HEK293T (cell line): ENCODE data around the gene HES2.

ENCODE experiments used
- CTCF ChIA-PET: fragments of 350-600 bp; formaldehyde crosslinking; extraction: SDS; loops from one replicate; lab custom pipeline; 2021; ENCODE audit warnings: antibody characterized with exemption, inconsistent platforms; lab: Yijun Ruan, JAX
- POLR2A ChIA-PET: fragments of 350-600 bp; formaldehyde crosslinking; extraction: SDS; loops from one replicate; lab custom pipeline; 2020; ENCODE audit warnings: antibody characterized with exemption, inconsistent platforms; lab: Yijun Ruan, JAX
- DNase-seq: peaks from one replicate; pipeline ENCODE4 v3.0.0; 2012; ENCODE audit warnings: mixed read lengths; ENCODE audit errors: extremely low spot score
- ARNT ChIP-seq: fragments of 450-650 bp; IDR thresholded peaks from 2 replicates; pipeline ENCODE4 v1.6.1; 2017; ENCODE audit warnings: mild to moderate bottlenecking
- BHLHE40 ChIP-seq: fragments of 450-650 bp; IDR thresholded peaks from 2 replicates; pipeline ENCODE4 v1.6.1; 2016; ENCODE audit warnings: mild to moderate bottlenecking, moderate library complexity, borderline replicate concordance
- CTBP1 ChIP-seq: fragments of 450-650 bp; IDR thresholded peaks from 2 replicates; pipeline ENCODE4 v1.6.1; 2016; ENCODE audit warnings: borderline replicate concordance
- ELF4 ChIP-seq: fragments of 450-650 bp; IDR thresholded peaks from 2 replicates; pipeline ENCODE4 v1.6.1; 2017; ENCODE audit warnings: antibody characterized with exemption
- FOXA1 ChIP-seq: fragments of 450-650 bp; IDR thresholded peaks from 2 replicates; pipeline ENCODE4 v1.6.1; 2016; ENCODE audit warnings: mild to moderate bottlenecking
- FOXK2 ChIP-seq: fragments of 450-650 bp; IDR thresholded peaks from 2 replicates; pipeline ENCODE4 v1.6.1; 2016; ENCODE audit warnings: mild to moderate bottlenecking
- FOXM1 ChIP-seq: fragments of 450-650 bp; IDR thresholded peaks from 2 replicates; pipeline ENCODE4 v1.6.1; 2017; ENCODE audit warnings: mild to moderate bottlenecking, borderline replicate concordance
- HDGF ChIP-seq: fragments of 450-650 bp; IDR thresholded peaks from 2 replicates; pipeline ENCODE4 v1.6.1; 2017; ENCODE audit warnings: antibody characterized with exemption, borderline replicate concordance
- L3MBTL2 ChIP-seq: fragments of 450-650 bp; conservative IDR thresholded peaks from 2 replicates; pipeline ENCODE4 v1.6.1; 2016; ENCODE audit warnings: mild to moderate bottlenecking
- LEF1 ChIP-seq: fragments of 450-650 bp; IDR thresholded peaks from 2 replicates; pipeline ENCODE4 v1.6.1; 2017; ENCODE audit warnings: mild to moderate bottlenecking, borderline replicate concordance
- NFRKB ChIP-seq: fragments of 450-650 bp; IDR thresholded peaks from 2 replicates; pipeline ENCODE4 v1.6.1; 2016; ENCODE audit warnings: mild to moderate bottlenecking, moderate library complexity
- SP1 ChIP-seq: fragments of 450-650 bp; IDR thresholded peaks from 2 replicates; pipeline ENCODE4 v1.6.1; 2017
- SUZ12 ChIP-seq: fragments of 450-650 bp; IDR thresholded peaks from 2 replicates; pipeline ENCODE4 v1.6.1; 2016; ENCODE audit warnings: mild to moderate bottlenecking
- TARDBP ChIP-seq: fragments of 450-650 bp; IDR thresholded peaks from 2 replicates; pipeline ENCODE4 v1.6.1; 2016
- ZNF384 ChIP-seq: fragments of 450-650 bp; IDR thresholded peaks from 2 replicates; pipeline ENCODE4 v1.6.1; 2016
- TF ChIP-seq, protein P1 (sequence below): fragments of 450-650 bp; IDR thresholded peaks from 2 replicates; pipeline ENCODE4 v1.6.1; 2016

The HES2 gene

GRCh38 chr1:6423321-6423999 is 3.7 kb upstream of the HES2 start:
- no peak for TF ChIP-seq SUZ12
- TF ChIP-seq, protein P1, sequence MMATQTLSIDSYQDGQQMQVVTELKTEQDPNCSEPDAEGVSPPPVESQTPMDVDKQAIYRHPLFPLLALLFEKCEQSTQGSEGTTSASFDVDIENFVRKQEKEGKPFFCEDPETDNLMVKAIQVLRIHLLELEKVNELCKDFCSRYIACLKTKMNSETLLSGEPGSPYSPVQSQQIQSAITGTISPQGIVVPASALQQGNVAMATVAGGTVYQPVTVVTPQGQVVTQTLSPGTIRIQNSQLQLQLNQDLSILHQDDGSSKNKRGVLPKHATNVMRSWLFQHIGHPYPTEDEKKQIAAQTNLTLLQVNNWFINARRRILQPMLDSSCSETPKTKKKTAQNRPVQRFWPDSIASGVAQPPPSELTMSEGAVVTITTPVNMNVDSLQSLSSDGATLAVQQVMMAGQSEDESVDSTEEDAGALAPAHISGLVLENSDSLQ = no peak
- no peak for TF ChIP-seq L3MBTL2
- no peak for TF ChIP-seq SP1
- no peak for TF ChIP-seq CTBP1
- TF ChIP-seq ZNF384 = no peak
- no peak for TF ChIP-seq FOXA1
- no peak for TF ChIP-seq LEF1
- TF ChIP-seq FOXM1 = no peak
- TF ChIP-seq BHLHE40 = no peak
- no peak for TF ChIP-seq ARNT
- no peak for TF ChIP-seq FOXK2
- TF ChIP-seq NFRKB = no peak
- ChIA-PET CTCF (interaction anchor here (0.6 to 3.4 kb wide), 20 partner anchors 9 to 1460 kb away, joined by 3 to 37 read pairs (median 4); partner anchors contain the start of genes NOL9, PLEKHG5 and RNF207), POLR2A (no interaction called here)
- peak; percentile 78 for DNase-seq

DNA sequence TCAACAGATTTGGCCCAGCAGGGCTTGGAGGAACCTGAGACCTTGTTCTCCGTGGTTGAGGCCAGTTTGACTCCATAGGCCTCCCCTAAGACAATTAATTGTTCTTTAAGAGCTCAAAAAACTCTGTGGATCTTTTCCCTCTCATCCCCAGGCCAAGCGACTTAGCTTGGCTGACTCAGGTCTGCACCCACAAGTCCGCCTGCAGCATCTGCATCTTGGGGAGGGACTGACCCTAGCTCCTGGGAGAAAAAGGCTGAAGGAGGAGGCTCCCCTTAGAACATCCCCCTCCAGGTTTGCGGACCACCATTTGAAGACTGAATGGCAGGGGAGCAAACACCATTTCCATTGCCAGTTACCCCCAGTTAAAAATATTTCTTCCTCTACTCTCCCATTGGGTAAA is 1.5 kb upstream of the HES2 start:
- ChIA-PET CTCF (interaction anchor here (1.0 to 3.4 kb wide), 5 partner anchors 8 to 217 kb away, joined by 3 to 37 read pairs (median 4); no protein-coding TSS in a partner anchor), POLR2A (no interaction called here)

DNA sequence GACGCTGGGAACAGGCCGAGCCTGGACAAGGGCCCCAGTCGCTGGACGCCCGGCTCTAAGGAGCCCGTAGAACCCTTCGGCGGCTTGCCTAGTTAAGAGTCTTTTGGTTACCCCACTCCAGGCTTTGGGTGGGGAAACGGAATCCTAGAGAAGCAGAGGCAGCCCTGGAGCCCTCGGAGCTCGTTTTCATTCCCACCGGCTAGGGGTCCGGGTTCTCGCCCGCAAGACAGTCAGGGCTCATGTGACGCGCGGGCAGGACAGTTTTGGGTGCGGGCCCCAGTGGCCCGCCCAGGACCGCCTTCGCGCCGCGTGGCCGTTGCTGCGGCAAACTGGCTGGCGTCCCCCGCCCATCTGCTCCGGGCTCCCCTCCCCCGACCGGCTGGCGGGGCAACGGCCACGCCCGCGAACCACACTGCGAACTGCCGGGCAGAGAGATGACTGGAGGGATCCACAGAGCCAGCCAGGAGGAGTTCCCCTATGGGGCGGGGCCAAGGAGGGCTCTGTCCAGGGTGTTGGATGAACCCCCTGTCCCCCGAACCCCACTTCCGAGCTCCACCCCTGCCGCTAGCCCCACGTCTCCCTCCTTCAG is 829 bp upstream of the HES2 start:
- TF ChIP-seq SP1 (no peak), ELF4 (no peak), ARNT (no peak), HDGF (no peak), CTBP1 (no peak), ZNF384 (no peak), BHLHE40 (no peak), LEF1 (no peak), FOXM1 (no peak)
- POLR2A ChIA-PET = interaction anchor here (1.0 kb wide), 1 partner anchor 70 kb away, joined by 3 read pairs; the partner anchor contains the start of gene PLEKHG5
- no peak for DNase-seq
- CTCF ChIA-PET = interaction anchor here (0.7 to 3.4 kb wide), 6 partner anchors 7 to 216 kb away, joined by 4 to 37 read pairs (median 4); no protein-coding TSS in a partner anchor

More for the DNA sequence above, 1.5 kb upstream of the HES2 start:
- no peak for DNase-seq
- TF ChIP-seq BHLHE40 (no peak), SUZ12 (no peak), ARNT (no peak), SP1 (no peak), ZNF384 (no peak), ELF4 (no peak), FOXK2 (no peak), HDGF (no peak)
- TF ChIP-seq, protein P1 = no peak

DNA sequence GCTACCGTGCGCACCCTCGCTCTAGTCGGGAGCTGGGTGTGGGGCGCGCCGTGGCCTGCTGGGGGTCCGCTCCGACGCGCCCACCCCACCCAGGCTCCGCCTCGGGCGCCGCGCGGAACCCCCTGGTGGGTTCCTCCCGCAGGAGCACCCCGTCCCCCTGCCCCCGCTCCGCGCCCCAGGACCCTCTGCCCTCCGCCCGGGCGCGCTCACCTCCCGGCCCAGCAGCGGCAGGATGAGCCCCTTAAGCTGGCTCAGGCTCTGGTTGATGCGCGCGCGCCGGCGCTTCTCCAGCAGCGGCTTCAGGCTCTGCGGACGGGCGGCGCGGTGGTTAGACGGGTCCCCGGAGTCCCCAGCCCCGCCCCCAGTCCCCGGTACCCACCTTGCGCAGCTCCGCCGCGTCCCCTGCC is 319 bp downstream of the HES2 start:
- POLR2A ChIA-PET = no interaction called here
- no peak for DNase-seq
- TF ChIP-seq HDGF = no peak
- CTCF ChIA-PET = interaction anchor here (0.6 to 2.1 kb wide), 3 partner anchors 12 to 221 kb away, joined by 3 to 7 read pairs (median 3); no protein-coding TSS in a partner anchor

- DNase-seq = no peak
- TF ChIP-seq TARDBP (no peak), FOXK2 (no peak), NFRKB (no peak), BHLHE40 (no peak), FOXA1 (no peak), SUZ12 (no peak), ARNT (no peak), ELF4 (no peak), CTBP1 (no peak), L3MBTL2 (no peak), LEF1 (no peak), FOXM1 (no peak), HDGF (no peak), SP1 (no peak), ZNF384 (no peak)
- TF ChIP-seq, protein P1 = no peak
- ChIA-PET POLR2A (no interaction called here), CTCF (interaction anchor here (0.6 to 2.1 kb wide), 2 partner anchors 19 to 220 kb away, joined by 3 to 7 read pairs; no protein-coding TSS in a partner anchor)
These were observed 887 bp downstream of the HES2 start for GRCh38 chr1:6418668-6419396.
